Measurements from ENCODE around the gene USP34.

The USP34 gene

DNA sequence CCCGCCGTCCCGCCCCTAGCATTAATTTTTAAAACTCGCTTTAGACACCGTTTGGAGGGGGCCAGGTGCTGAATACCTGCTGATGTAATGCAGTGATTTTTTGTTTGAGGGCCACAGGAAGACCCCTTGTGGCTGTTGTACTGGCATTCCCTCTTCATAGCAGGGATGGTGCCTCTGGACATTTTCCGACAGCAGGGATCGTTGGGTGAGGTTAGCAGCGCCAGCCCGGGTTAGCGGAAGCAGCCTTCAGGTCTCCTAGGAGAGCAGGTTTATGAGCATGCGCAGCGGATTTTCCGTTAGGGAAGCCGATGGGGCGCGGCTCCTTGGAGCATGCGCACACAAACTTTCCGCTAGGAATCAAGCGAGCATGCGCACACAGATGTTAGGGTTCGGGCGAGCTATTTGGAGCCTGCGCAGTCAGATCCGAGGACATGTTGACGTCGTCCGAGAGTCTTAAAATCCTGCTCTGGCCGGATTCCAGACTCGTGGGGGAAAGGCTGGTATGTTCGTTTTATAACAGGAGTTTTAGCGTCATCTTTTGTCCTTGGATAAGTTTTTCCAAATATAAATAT is 326.1 kb downstream of the USP34 start:
- peak; percentile 99 for DNase-seq

DNA sequence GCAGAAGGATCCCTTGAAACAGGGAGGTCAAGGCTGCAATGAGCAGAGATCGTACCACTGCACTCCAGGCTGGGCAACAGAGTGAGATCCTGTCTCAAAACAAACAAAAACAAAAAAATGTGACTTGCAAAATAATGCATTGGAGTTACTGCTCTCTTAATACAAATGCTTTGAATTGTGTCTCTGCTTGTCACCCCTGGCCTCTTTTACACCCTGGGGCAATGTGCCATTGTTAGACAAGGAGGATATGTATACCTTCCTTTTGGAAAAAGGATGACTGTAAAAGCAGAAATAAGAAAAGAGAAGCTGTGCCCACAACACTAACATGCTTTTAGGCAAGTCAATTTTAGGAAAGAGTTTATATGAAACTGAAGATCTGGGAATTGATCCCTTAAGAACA is 329.7 kb downstream of the USP34 start:
- no peak for DNase-seq

- no peak for DNase-seq
These were observed 332.0 kb downstream of the USP34 start for GRCh38 chr2:61138859-61139258.

Measured in femur (tissue), 1 donor.